Smooth muscle cell (in vitro differentiated cells): ENCODE results near the gene C11orf71. TPM values are rescaled to one million over a fixed set of nuclear protein-coding genes. Genes with fewer than 3 reads are reported as not detected.

ENCODE experiments used
- DNase-seq: peaks from one replicate; lab custom pipeline; 2025; ENCODE audit not compliant: unreplicated experiment; lab: John Stamatoyannopoulos, UW
- H2AFZ ChIP-seq: fragments of 200-600 bp; sonication (generic); 2 replicates; pipeline ENCODE4 v1.6.0; 2016; ENCODE audit warnings: antibody characterized with exemption, low read depth, mild to moderate bottlenecking
- H3F3A ChIP-seq: fragments of 200-600 bp; sonication (generic); 2 replicates; pipeline ENCODE4 v1.6.0; 2017; ENCODE audit warnings: antibody characterized with exemption, low read depth
- H3K27ac ChIP-seq: fragments of 200-600 bp; sonication (generic); 2 replicates; pipeline ENCODE4 v1.5.1; 2016; ENCODE audit warnings: low read depth, mild to moderate bottlenecking
- H3K27me3 ChIP-seq: fragments of 200-600 bp; sonication (generic); 2 replicates; pipeline ENCODE4 v1.6.1; 2016; ENCODE audit warnings: low read depth, mild to moderate bottlenecking
- H3K36me3 ChIP-seq: fragments of 200-600 bp; sonication (generic); 2 replicates; pipeline ENCODE4 v1.5.1; 2016; ENCODE audit warnings: low read depth
- H3K4me1 ChIP-seq: fragments of 200-600 bp; sonication (generic); 2 replicates; pipeline ENCODE4 v1.5.1; 2016; ENCODE audit warnings: low read depth
- H3K4me2 ChIP-seq: fragments of 200-600 bp; sonication (generic); 2 replicates; pipeline ENCODE4 v1.6.0; 2016; ENCODE audit warnings: mild to moderate bottlenecking
- H3K4me3 ChIP-seq: fragments of 200-600 bp; sonication (generic); 2 replicates; pipeline ENCODE4 v1.5.1; 2016; ENCODE audit warnings: mild to moderate bottlenecking
- H3K79me2 ChIP-seq: fragments of 200-600 bp; sonication (generic); 2 replicates; pipeline ENCODE4 v1.6.0; 2016; ENCODE audit warnings: low read depth, mild to moderate bottlenecking
- H3K9ac ChIP-seq: fragments of 200-600 bp; sonication (generic); 2 replicates; pipeline ENCODE4 v1.6.0; 2016; ENCODE audit warnings: low read depth
- H3K9me3 ChIP-seq: fragments of 200-600 bp; sonication (generic); replicated peaks from 2 replicates; pipeline ENCODE4 v1.5.1; 2016; ENCODE audit warnings: low read depth
- H4K20me1 ChIP-seq: fragments of 200-600 bp; sonication (generic); 2 replicates; pipeline ENCODE4 v1.6.0; 2016; ENCODE audit warnings: low read depth
- WGBS: methylation state at CpG from one replicate; pipeline ENCODE4 v1.1.7; 2016; ENCODE audit warnings: low lambda C conversion rate; 5-methylcytosine and 5-hydroxymethylcytosine counted together
- polyA plus RNA-seq: library from polyadenylated mRNA; unstranded; fragments of >200 nt; fragmentation: Nextera tagmentation; extraction: Ambion mirVana; gene quantifications from 2 replicates; pipeline ENCODE4 v1.2.1, GENCODE V29; 2016
- total RNA-seq: library from RNA; depleted of rRNA; stranded (reverse); fragments of >200 nt; gene quantifications from 2 replicates; pipeline ENCODE4 v1.2.3, GENCODE V29; 2014
- TF ChIP-seq, protein P1 (sequence below): fragments of 200-600 bp; sonication (generic); IDR thresholded peaks from 2 replicates; pipeline ENCODE4 v1.5.1; 2017; ENCODE audit warnings: borderline replicate concordance, mild to moderate bottlenecking, antibody characterized with exemption; ENCODE audit not compliant: insufficient read depth, poor library complexity, severe bottlenecking

C11orf71 gene
- total and polyA plus RNA-seq, 2 experiments from 2014 or later: 1.3 to 2.0 TPM

DNA sequence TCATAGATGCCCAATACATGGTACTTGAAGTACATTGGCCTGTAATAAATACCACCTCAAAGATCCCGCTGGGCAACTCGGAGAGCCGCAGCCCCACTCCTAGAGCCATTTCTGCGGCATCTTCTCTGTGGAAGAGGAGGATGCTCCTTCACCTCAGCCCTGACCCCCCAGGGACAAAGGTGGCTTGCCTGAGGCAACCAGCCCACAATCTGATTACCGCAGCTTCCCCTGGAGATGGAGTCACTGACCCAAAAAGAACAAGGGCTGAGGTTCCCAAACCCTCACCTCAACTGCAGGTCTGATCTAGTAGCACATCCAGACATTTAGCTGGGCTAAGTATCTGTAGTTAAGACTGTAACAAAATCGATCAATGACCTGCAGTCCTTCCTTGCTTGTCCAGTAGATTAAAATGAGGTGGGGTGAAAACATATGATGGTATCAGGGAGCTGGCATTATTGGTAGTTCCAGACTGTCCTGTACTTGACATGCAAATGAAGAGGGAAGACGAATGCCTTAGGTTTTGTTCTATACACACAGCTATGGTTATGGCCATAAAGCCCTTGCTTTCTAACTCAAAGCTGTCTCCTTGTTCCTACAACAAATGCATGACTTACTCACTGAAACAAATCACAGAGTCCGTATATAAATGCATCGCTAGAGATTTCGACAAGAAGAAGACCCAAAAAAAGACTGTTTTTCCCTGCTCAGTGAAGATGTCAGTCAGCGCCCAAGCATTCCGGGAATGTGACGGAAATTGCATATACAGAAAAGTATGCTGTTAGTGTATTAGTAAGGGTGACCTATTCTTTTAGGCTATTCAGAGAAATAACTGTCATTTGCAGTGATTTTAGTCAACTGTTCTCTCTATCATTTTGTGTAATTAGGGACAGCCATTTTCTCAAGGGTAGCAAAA lies 33.7 kb downstream of the C11orf71 start:
- Histone ChIP-seq H3K27ac (peak overlapping the region; percentile 51), H3K9me3 (no peaks in the 10 kb centered on the region), H3K4me1 (no peaks in the 10 kb centered on the region), H3K4me2 (peak overlapping the region; percentile 61), H3F3A (no peaks in the 10 kb centered on the region), H3K27me3 (no peaks in the 10 kb centered on the region), H2AFZ (peak overlapping the region; percentile 5), H3K36me3 (no peaks in the 10 kb centered on the region), H3K4me3 (no peak overlapping the region), H3K79me2 (no peaks in the 10 kb centered on the region), H3K9ac (peak overlapping the region; percentile 14), H4K20me1 (no peaks in the 10 kb centered on the region)
- TF ChIP-seq, protein P1, sequence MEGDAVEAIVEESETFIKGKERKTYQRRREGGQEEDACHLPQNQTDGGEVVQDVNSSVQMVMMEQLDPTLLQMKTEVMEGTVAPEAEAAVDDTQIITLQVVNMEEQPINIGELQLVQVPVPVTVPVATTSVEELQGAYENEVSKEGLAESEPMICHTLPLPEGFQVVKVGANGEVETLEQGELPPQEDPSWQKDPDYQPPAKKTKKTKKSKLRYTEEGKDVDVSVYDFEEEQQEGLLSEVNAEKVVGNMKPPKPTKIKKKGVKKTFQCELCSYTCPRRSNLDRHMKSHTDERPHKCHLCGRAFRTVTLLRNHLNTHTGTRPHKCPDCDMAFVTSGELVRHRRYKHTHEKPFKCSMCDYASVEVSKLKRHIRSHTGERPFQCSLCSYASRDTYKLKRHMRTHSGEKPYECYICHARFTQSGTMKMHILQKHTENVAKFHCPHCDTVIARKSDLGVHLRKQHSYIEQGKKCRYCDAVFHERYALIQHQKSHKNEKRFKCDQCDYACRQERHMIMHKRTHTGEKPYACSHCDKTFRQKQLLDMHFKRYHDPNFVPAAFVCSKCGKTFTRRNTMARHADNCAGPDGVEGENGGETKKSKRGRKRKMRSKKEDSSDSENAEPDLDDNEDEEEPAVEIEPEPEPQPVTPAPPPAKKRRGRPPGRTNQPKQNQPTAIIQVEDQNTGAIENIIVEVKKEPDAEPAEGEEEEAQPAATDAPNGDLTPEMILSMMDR: no peak
- no peak for DNase-seq
- WGBS: 69% methylated on average over 13 of the region's 13 CpGs

- H3K36me3 ChIP-seq: no peaks in the 10 kb centered on the region
- H3F3A ChIP-seq: no peaks in the 10 kb centered on the region
- no peaks in the 10 kb centered on the region for H3K9me3 ChIP-seq
- TF ChIP-seq, protein P1: no peak
- H2AFZ ChIP-seq: no peak overlapping the region
- H3K4me1 ChIP-seq: no peaks in the 10 kb centered on the region
- no peak overlapping the region for H3K4me2 ChIP-seq
- no peak overlapping the region for H3K27ac ChIP-seq
- no peak for DNase-seq
- H3K79me2 ChIP-seq: no peaks in the 10 kb centered on the region
- WGBS: 79% methylated on average over 3 of the region's 3 CpGs
- no peak overlapping the region for H3K4me3 ChIP-seq
- H3K27me3 ChIP-seq: no peaks in the 10 kb centered on the region
- no peak overlapping the region for H3K9ac ChIP-seq
- H4K20me1 ChIP-seq: no peaks in the 10 kb centered on the region
Observed at GRCh38 chr11:114362958-114363357, 37.4 kb downstream of the C11orf71 start.

- H3K4me3 ChIP-seq: no peak overlapping the region
- TF ChIP-seq, protein P1: no peak
- no peaks in the 10 kb centered on the region for H3K4me1 ChIP-seq
- no peak overlapping the region for H3K27ac ChIP-seq
- H3F3A ChIP-seq: no peaks in the 10 kb centered on the region
- H3K4me2 ChIP-seq: no peak overlapping the region
- no peaks in the 10 kb centered on the region for H3K36me3 ChIP-seq
- 89% methylated on average over 4 of the region's 4 CpGs for WGBS
- no peaks in the 10 kb centered on the region for H4K20me1 ChIP-seq
- H3K27me3 ChIP-seq: no peaks in the 10 kb centered on the region
- no peaks in the 10 kb centered on the region for H3K9me3 ChIP-seq
- no peak overlapping the region for H2AFZ ChIP-seq
- DNase-seq: no peak
- no peak overlapping the region for H3K9ac ChIP-seq
- no peaks in the 10 kb centered on the region for H3K79me2 ChIP-seq
Observed at GRCh38 chr11:114362326-114362725, 38.0 kb downstream of the C11orf71 start.

GRCh38 chr11:114359342-114359741 lies 41.0 kb downstream of the C11orf71 start:
- H3K36me3 ChIP-seq: no peaks in the 10 kb centered on the region
- DNase-seq: no peak
- no peak overlapping the region for H3K27ac ChIP-seq
- H3K27me3 ChIP-seq: no peaks in the 10 kb centered on the region
- H3K9ac ChIP-seq: no peak overlapping the region
- H3K4me2 ChIP-seq: no peak overlapping the region
- no peaks in the 10 kb centered on the region for H3K9me3 ChIP-seq
- H3K79me2 ChIP-seq: no peaks in the 10 kb centered on the region
- H4K20me1 ChIP-seq: no peaks in the 10 kb centered on the region
- no peaks in the 10 kb centered on the region for H3F3A ChIP-seq
- TF ChIP-seq, protein P1: no peak
- no peak overlapping the region for H3K4me3 ChIP-seq
- H2AFZ ChIP-seq: no peak overlapping the region
- no peaks in the 10 kb centered on the region for H3K4me1 ChIP-seq
